Sigmoid colon (tissue), 4 donors: ENCODE data around the gene AMBP.

ENCODE experiments used
- CTCF ChIP-seq, 4 experiments: fragments of 450-650 bp in 3 of 4; fragments of 200-600 bp in 1 of 4; IDR thresholded peaks; one replicate each; pipeline ENCODE4 v1.5.1; 2016 to 2019; ENCODE audit warnings: antibody characterized with exemption in 4 of 4, mild to moderate bottlenecking in 3 of 4, moderate library complexity in 2 of 4
- POLR2AphosphoS5 ChIP-seq, 4 donors: sonication (generic); formaldehyde crosslinking; IDR thresholded peaks; one replicate each; pipeline ENCODE4 v1.6.1; 2017; ENCODE audit warnings: antibody characterized with exemption in 4 of 4

GRCh38 chr9:114026335-114026734, 51.8 kb downstream of the AMBP start:
- TF ChIP-seq CTCF (IDR thresholded peaks at IDR 0.05) (no peak), POLR2AphosphoS5 (IDR thresholded peaks at IDR 0.05) (no peak)
